Transverse colon (tissue), 4 donors: ENCODE data around the gene AGFG1. TPM values are rescaled to one million over a fixed set of nuclear protein-coding genes. Genes with fewer than 3 reads are reported as not detected.
"Not testable (repeated sequence)": the region's sequence is repeated elsewhere in the genome, so short reads cannot be mapped to it uniquely, and the experiment has no call there.

Experiments used
- DNase-seq: peaks from one replicate; pipeline ENCODE4 v3.0.0-alpha.2; 2019
- H3K27ac ChIP-seq, 4 donors: fragments of 200-600 bp; sonication (generic); 2 replicates each; pipeline ENCODE4 v1.5.1; 2016 to 2018; ENCODE audit warnings: inconsistent platforms in 4 of 4
- H3K27me3 ChIP-seq: fragments of 200-600 bp; sonication (generic); 2 replicates; pipeline ENCODE4 v1.5.1; 2017; ENCODE audit warnings: inconsistent platforms
- H3K36me3 ChIP-seq, 4 donors: fragments of 200-600 bp; sonication (generic); 2 replicates each; pipeline ENCODE4 v1.5.1; 2017 to 2019; ENCODE audit warnings: inconsistent platforms in 4 of 4
- H3K4me1 ChIP-seq, 4 donors: fragments of 200-600 bp; sonication (generic); 2 replicates each; pipeline ENCODE4 v1.5.1; 2017 to 2020; ENCODE audit warnings: inconsistent platforms in 4 of 4
- H3K4me3 ChIP-seq, 4 donors: fragments of 200-600 bp; sonication (generic); 1 replicate in 1 of 4; 2 replicates in 3 of 4; pipeline versions ENCODE4 v1.5.1 to v1.6.1; 2017 to 2019; ENCODE audit warnings: inconsistent platforms in 4 of 4
- H3K9me3 ChIP-seq, 2 donors: fragments of 200-600 bp; sonication (generic); 2 replicates each; pipeline ENCODE4 v1.5.1; 2017 to 2019; ENCODE audit warnings: inconsistent platforms in 2 of 2
- EP300 ChIP-seq: sonication (generic); formaldehyde crosslinking; IDR thresholded peaks from one replicate; pipeline ENCODE4 v1.6.1; 2017; ENCODE audit warnings: antibody characterized with exemption, low read depth
- POLR2A ChIP-seq: fragments of 450-650 bp; IDR thresholded peaks from one replicate; pipeline ENCODE4 v1.6.1; 2016; ENCODE audit warnings: antibody characterized with exemption, mild to moderate bottlenecking, moderate library complexity
- POLR2AphosphoS5 ChIP-seq, 3 donors: sonication (generic); formaldehyde crosslinking; IDR thresholded peaks; one replicate each; pipeline ENCODE4 v1.6.1; 2016; ENCODE audit warnings: antibody characterized with exemption in 3 of 3
- WGBS, 2 donors: methylation state at CpG; one replicate each; pipeline ENCODE4 v1.1.5; 2018; ENCODE audit warnings: low coverage in 1 of 2; 5-methylcytosine and 5-hydroxymethylcytosine counted together
- in situ Hi-C, 4 donors: fragments of 200-750 bp; cut with MboI; loops; one replicate each; pipeline versions ENCODE4 v1.15.0 to v1.15.1; 2017; ENCODE audit warnings: low sequenced_read_pairs in 3 of 4, low pct_ligation_motif_present in 1 of 4, low pct_unique_long_range_greater_than_20kb in 1 of 4
- intact Hi-C: fragments of 100-400 bp; cut with DNase I; formaldehyde crosslinking; loops from one replicate; pipeline ENCODE4 v1.15.1; 2023; ENCODE audit warnings: low total_unique reads
- total RNA-seq, 4 donors: library from RNA; depleted of rRNA; stranded (reverse); fragments of >200 nt; gene quantifications; one replicate each; pipeline ENCODE4 v1.1.0, GENCODE V29; 2016
- TF ChIP-seq, protein P1 (sequence below), 5 experiments: fragments of 200-600 bp in 3 of 5; fragments of 450-650 bp in 2 of 5; sonication (generic) in 3 of 5; IDR thresholded peaks; 1 replicate in 2 of 5; 2 replicates in 3 of 5; pipeline ENCODE4 v1.5.1; 2016 to 2017; ENCODE audit warnings: antibody characterized with exemption in 5 of 5, inconsistent platforms in 3 of 5, mild to moderate bottlenecking in 2 of 5, moderate library complexity in 1 of 5

Gene AGFG1
- total RNA-seq, 4 donors from 2014 or later: 15.5 to 76.3 (median 32.9) TPM

GRCh38 chr2:227515742-227516141 lies 43.8 kb downstream of the AGFG1 start:
- Histone ChIP-seq H3K4me1 (peaks cover 24 to 74% (median 37%) of the 10 kb centered on the region in 4 donors), H3K9me3 (no peaks in the 10 kb centered on the region), H3K27ac (no peak overlapping the region), H3K36me3 (no peaks in the 10 kb centered on the region), H3K4me3 (no peak overlapping the region), H3K27me3 (no peaks in the 10 kb centered on the region)
- intact Hi-C loops: no loop called here
- no peak for DNase-seq
- TF ChIP-seq POLR2A (no peak), EP300 (no peak)
- 60% methylated on average over 1 of the region's 1 CpG for WGBS, 2 donors
- in situ Hi-C loops: no loop called here

- no peak for DNase-seq
- intact Hi-C loops (no loop called here), in situ Hi-C loops (no loop called here)
- Histone ChIP-seq H3K27ac (peak overlapping the region; percentile 23 to 68 (median 58)), H3K4me1 (peaks cover 14 to 59% (median 21%) of the 10 kb centered on the region in 4 donors), H3K4me3 (no peak overlapping the region), H3K9me3 (no peaks in the 10 kb centered on the region), H3K27me3 (no peaks in the 10 kb centered on the region), H3K36me3 (no peaks in the 10 kb centered on the region)
- 85 to 90% methylated on average over 5 of the region's 5 CpGs for WGBS, 2 donors
- TF ChIP-seq, protein P1, sequence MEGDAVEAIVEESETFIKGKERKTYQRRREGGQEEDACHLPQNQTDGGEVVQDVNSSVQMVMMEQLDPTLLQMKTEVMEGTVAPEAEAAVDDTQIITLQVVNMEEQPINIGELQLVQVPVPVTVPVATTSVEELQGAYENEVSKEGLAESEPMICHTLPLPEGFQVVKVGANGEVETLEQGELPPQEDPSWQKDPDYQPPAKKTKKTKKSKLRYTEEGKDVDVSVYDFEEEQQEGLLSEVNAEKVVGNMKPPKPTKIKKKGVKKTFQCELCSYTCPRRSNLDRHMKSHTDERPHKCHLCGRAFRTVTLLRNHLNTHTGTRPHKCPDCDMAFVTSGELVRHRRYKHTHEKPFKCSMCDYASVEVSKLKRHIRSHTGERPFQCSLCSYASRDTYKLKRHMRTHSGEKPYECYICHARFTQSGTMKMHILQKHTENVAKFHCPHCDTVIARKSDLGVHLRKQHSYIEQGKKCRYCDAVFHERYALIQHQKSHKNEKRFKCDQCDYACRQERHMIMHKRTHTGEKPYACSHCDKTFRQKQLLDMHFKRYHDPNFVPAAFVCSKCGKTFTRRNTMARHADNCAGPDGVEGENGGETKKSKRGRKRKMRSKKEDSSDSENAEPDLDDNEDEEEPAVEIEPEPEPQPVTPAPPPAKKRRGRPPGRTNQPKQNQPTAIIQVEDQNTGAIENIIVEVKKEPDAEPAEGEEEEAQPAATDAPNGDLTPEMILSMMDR (IDR thresholded peaks at IDR 0.05): no peak
- TF ChIP-seq EP300 (no peak), POLR2A (no peak), POLR2AphosphoS5 (IDR thresholded peaks at IDR 0.05) (no peak)
These were observed 45.8 kb downstream of the AGFG1 start for GRCh38 chr2:227517724-227518123.

GRCh38 chr2:227518278-227518865 lies 46.4 kb downstream of the AGFG1 start:
- 58 to 65% methylated on average over 5 to 7 of the region's 7 CpGs for WGBS, 2 donors
- in situ Hi-C loops, intact Hi-C loops: not testable (repeated sequence)

GRCh38 chr2:227521178-227521577 lies 49.2 kb downstream of the AGFG1 start:
- peaks cover 0 to 19% (median 6%) of the 10 kb centered on the region in 4 donors for H3K36me3 ChIP-seq
- H3K27ac ChIP-seq, intact Hi-C loops, in situ Hi-C loops, DNase-seq, H3K4me3 ChIP-seq, H3K27me3 ChIP-seq, H3K9me3 ChIP-seq: not testable (repeated sequence)
- 82 to 100% methylated on average over 2 to 3 of the region's 3 CpGs for WGBS, 2 donors
- peaks cover 10 to 43% (median 14%) of the 10 kb centered on the region in 4 donors for H3K4me1 ChIP-seq

More at GRCh38 chr2:227518278-227518865, 46.4 kb downstream of the AGFG1 start:
- not testable (repeated sequence) for H3K9me3 ChIP-seq, H3K36me3 ChIP-seq, H3K27ac ChIP-seq, DNase-seq, H3K27me3 ChIP-seq, H3K4me3 ChIP-seq
- peaks cover 12 to 57% (median 19%) of the 10 kb centered on the region in 4 donors for H3K4me1 ChIP-seq

DNA sequence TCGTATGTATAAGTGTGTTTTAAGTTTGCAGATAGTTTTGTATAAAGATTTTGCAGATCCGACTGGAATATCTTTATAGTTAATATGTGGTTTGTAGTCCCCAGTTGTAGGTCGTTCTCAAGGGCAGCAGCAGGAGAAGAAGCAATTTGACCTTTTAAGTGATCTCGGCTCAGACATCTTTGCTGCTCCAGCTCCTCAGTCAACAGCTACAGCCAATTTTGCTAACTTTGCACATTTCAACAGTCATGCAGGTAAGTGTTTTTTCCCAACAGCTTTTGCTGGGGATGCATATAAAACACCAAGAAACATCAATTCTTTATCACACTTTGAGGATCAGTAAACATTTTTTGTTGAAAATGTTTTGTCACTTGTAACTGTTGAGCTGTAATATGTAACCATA lies 52.7 kb downstream of the AGFG1 start:
- Histone ChIP-seq H3K27ac (no peak overlapping the region), H3K4me1 (peaks cover 0 to 10% (median 0%) of the 10 kb centered on the region in 4 donors), H3K27me3 (no peaks in the 10 kb centered on the region), H3K9me3 (no peaks in the 10 kb centered on the region), H3K36me3 (peaks cover 0 to 29% (median 9%) of the 10 kb centered on the region in 4 donors), H3K4me3 (no peak overlapping the region)
- no peak for DNase-seq
- intact Hi-C loops (no loop called here), in situ Hi-C loops (no loop called here)
- TF ChIP-seq POLR2A (no peak), POLR2AphosphoS5 (IDR thresholded peaks at IDR 0.05) (no peak), EP300 (no peak)
- TF ChIP-seq, protein P1 (IDR thresholded peaks at IDR 0.05): no peak
- 72 to 85% methylated on average over 4 of the region's 4 CpGs for WGBS, 2 donors
